HEK293 (cell line): ENCODE results near the gene EFNA2.

ENCODE experiments used
- CTCF ChIA-PET: fragments of 350-600 bp; formaldehyde crosslinking; extraction: SDS; loops from one replicate; lab custom pipeline; 2021; ENCODE audit warnings: antibody characterized with exemption; lab: Yijun Ruan, JAX
- POLR2A ChIA-PET: fragments of 300-600 bp; formaldehyde crosslinking; extraction: SDS; loops from one replicate; lab custom pipeline; 2020; ENCODE audit warnings: antibody characterized with exemption, inconsistent platforms; lab: Yijun Ruan, JAX
- H3K27ac ChIP-seq: fragments of 200-500 bp; sonication (Bioruptor generic); 2 replicates; pipeline ENCODE4 v1.5.1; 2014; ENCODE audit warnings: low read depth, low read length, control low read depth, inconsistent platforms; ENCODE audit errors: extremely low read depth
- H3K36me3 ChIP-seq, 2 experiments: fragments of 200-500 bp in 1 of 2; sonication (Bioruptor generic) in 1 of 2; 1 replicate in 1 of 2; 2 replicates in 1 of 2; pipeline ENCODE4 v1.5.1; 2014 to 2017; ENCODE audit warnings: inconsistent platforms in 2 of 2, low read length in 2 of 2; ENCODE audit not compliant: control insufficient read depth in 2 of 2, insufficient read depth in 1 of 2
- H3K4me1 ChIP-seq: fragments of 200-500 bp; sonication (Bioruptor generic); 2 replicates; pipeline ENCODE4 v1.5.1; 2014; ENCODE audit warnings: mild to moderate bottlenecking, low read length, inconsistent platforms; ENCODE audit not compliant: control insufficient read depth, insufficient read depth
- H3K4me3 ChIP-seq: 2 replicates; pipeline ENCODE4 v1.5.1; 2011; ENCODE audit warnings: low read depth, mild to moderate bottlenecking, control low read depth, low read length, moderate library complexity
- H3K9me3 ChIP-seq: fragments of 200-500 bp; sonication (Bioruptor generic); 2 replicates; pipeline ENCODE4 v1.5.1; 2014; ENCODE audit warnings: low read depth, low read length, inconsistent platforms; ENCODE audit not compliant: control insufficient read depth, insufficient read depth
- KLF10 ChIP-seq: fragments of 450-650 bp; IDR thresholded peaks from 2 replicates; pipeline ENCODE4 v1.5.1; 2018; ENCODE audit warnings: missing biosample characterization, mild to moderate bottlenecking, missing genetic modification characterization
- PRDM1 ChIP-seq: fragments of 450-650 bp; formaldehyde crosslinking; IDR thresholded peaks from 2 replicates; pipeline ENCODE4; 2016; ENCODE audit warnings: missing biosample characterization, missing genetic modification characterization
- PRDM4 ChIP-seq: fragments of 450-650 bp; formaldehyde crosslinking; IDR thresholded peaks from 2 replicates; pipeline ENCODE4 v1.5.1; 2017; ENCODE audit warnings: missing biosample characterization, missing genetic modification characterization
- RBAK ChIP-seq: fragments of 450-650 bp; formaldehyde crosslinking; IDR thresholded peaks from 2 replicates; pipeline ENCODE4 v1.5.1; 2016; ENCODE audit warnings: missing biosample characterization, missing genetic modification characterization
- SP3 ChIP-seq: fragments of 450-650 bp; formaldehyde crosslinking; IDR thresholded peaks from 2 replicates; pipeline ENCODE4 v1.5.1; 2016; ENCODE audit warnings: missing biosample characterization, missing genetic modification characterization
- WT1 ChIP-seq: fragments of 450-650 bp; formaldehyde crosslinking; IDR thresholded peaks from 2 replicates; pipeline ENCODE4 v1.5.1; 2016; ENCODE audit warnings: missing biosample characterization, missing genetic modification characterization
- YY1 ChIP-seq: fragments of 450-650 bp; formaldehyde crosslinking; IDR thresholded peaks from 2 replicates; pipeline ENCODE4 v1.5.1; 2018; ENCODE audit warnings: missing biosample characterization, missing genetic modification characterization
- ZBTB1 ChIP-seq: fragments of 450-650 bp; formaldehyde crosslinking; IDR thresholded peaks from 2 replicates; pipeline ENCODE4 v1.5.1; 2016; ENCODE audit warnings: missing biosample characterization, missing genetic modification characterization
- ZNF112 ChIP-seq: fragments of 450-650 bp; formaldehyde crosslinking; IDR thresholded peaks from 2 replicates; pipeline ENCODE4 v1.5.0; 2017; ENCODE audit warnings: missing biosample characterization, missing genetic modification characterization
- ZNF114 ChIP-seq: fragments of 450-650 bp; formaldehyde crosslinking; IDR thresholded peaks from 2 replicates; pipeline ENCODE4 v1.5.0; 2017; ENCODE audit warnings: missing biosample characterization, missing genetic modification characterization
- ZNF121 ChIP-seq: fragments of 450-650 bp; formaldehyde crosslinking; IDR thresholded peaks from 2 replicates; pipeline ENCODE4 v1.5.1; 2016; ENCODE audit warnings: missing biosample characterization, missing genetic modification characterization
- ZNF155 ChIP-seq: fragments of 450-650 bp; formaldehyde crosslinking; IDR thresholded peaks from 2 replicates; pipeline ENCODE4 v1.5.1; 2016; ENCODE audit warnings: missing biosample characterization, missing genetic modification characterization
- ZNF2 ChIP-seq: fragments of 450-650 bp; formaldehyde crosslinking; IDR thresholded peaks from 2 replicates; pipeline ENCODE4 v1.5.1; 2016; ENCODE audit warnings: missing biosample characterization, missing genetic modification characterization
- ZNF223 ChIP-seq: fragments of 450-650 bp; formaldehyde crosslinking; IDR thresholded peaks from 2 replicates; pipeline ENCODE4 v1.5.1; 2016; ENCODE audit warnings: missing biosample characterization, missing genetic modification characterization
- ZNF394 ChIP-seq: fragments of 450-650 bp; formaldehyde crosslinking; IDR thresholded peaks from 2 replicates; pipeline ENCODE4 v1.5.1; 2016; ENCODE audit warnings: missing biosample characterization, missing genetic modification characterization, mild to moderate bottlenecking, moderate library complexity, borderline replicate concordance
- ZNF398 ChIP-seq: fragments of 450-650 bp; formaldehyde crosslinking; IDR thresholded peaks from 2 replicates; pipeline ENCODE4 v1.5.1; 2017; ENCODE audit warnings: missing biosample characterization, missing genetic modification characterization
- ZNF404 ChIP-seq: fragments of 450-650 bp; formaldehyde crosslinking; IDR thresholded peaks from 2 replicates; pipeline ENCODE4 v1.5.1; 2017; ENCODE audit warnings: missing biosample characterization, missing genetic modification characterization
- ZNF423 ChIP-seq: fragments of 450-650 bp; formaldehyde crosslinking; IDR thresholded peaks from 2 replicates; pipeline ENCODE4 v1.5.1; 2016; ENCODE audit warnings: missing biosample characterization, missing genetic modification characterization
- ZNF514 ChIP-seq: fragments of 450-650 bp; formaldehyde crosslinking; IDR thresholded peaks from 2 replicates; pipeline ENCODE4 v1.5.1; 2016; ENCODE audit warnings: missing biosample characterization, missing genetic modification characterization
- ZNF560 ChIP-seq: fragments of 450-650 bp; formaldehyde crosslinking; IDR thresholded peaks from 2 replicates; pipeline ENCODE4 v1.5.1; 2017; ENCODE audit warnings: missing biosample characterization, missing genetic modification characterization, borderline replicate concordance
- ZNF600 ChIP-seq: fragments of 450-650 bp; formaldehyde crosslinking; IDR thresholded peaks from 2 replicates; pipeline ENCODE4 v1.5.1; 2016; ENCODE audit warnings: missing biosample characterization, missing genetic modification characterization
- ZNF776 ChIP-seq: fragments of 450-650 bp; formaldehyde crosslinking; IDR thresholded peaks from 2 replicates; pipeline ENCODE4 v1.5.0; 2017; ENCODE audit warnings: missing biosample characterization, missing genetic modification characterization, borderline replicate concordance
- TF ChIP-seq, protein P1 (sequence below): fragments of 450-650 bp; formaldehyde crosslinking; IDR thresholded peaks from 2 replicates; pipeline ENCODE4 v1.5.1; 2017; ENCODE audit warnings: missing biosample characterization, mild to moderate bottlenecking, missing genetic modification characterization, moderate library complexity
- TF ChIP-seq, protein P2 (sequence below): fragments of 450-650 bp; formaldehyde crosslinking; IDR thresholded peaks from 2 replicates; pipeline ENCODE4 v1.5.1; 2016; ENCODE audit warnings: missing biosample characterization, missing genetic modification characterization

The EFNA2 gene

GRCh38 chr19:1255186-1256161 is 30.2 kb upstream of the EFNA2 start (continued):
- TF ChIP-seq, protein P1, sequence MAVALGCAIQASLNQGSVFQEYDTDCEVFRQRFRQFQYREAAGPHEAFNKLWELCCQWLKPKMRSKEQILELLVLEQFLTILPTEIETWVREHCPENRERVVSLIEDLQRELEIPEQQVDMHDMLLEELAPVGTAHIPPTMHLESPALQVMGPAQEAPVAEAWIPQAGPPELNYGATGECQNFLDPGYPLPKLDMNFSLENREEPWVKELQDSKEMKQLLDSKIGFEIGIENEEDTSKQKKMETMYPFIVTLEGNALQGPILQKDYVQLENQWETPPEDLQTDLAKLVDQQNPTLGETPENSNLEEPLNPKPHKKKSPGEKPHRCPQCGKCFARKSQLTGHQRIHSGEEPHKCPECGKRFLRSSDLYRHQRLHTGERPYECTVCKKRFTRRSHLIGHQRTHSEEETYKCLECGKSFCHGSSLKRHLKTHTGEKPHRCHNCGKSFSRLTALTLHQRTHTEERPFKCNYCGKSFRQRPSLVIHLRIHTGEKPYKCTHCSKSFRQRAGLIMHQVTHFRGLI: no peak
- TF ChIP-seq ZNF514 (tag by site-specific recombination) (no peak), WT1 (tag by site-specific recombination) (0 out of 2 replicates have a peak, but pooled peaks have one; percentile 37), ZNF2 (tag by site-specific recombination) (no peak), ZNF114 (tag by site-specific recombination) (no peak), ZNF121 (tag by site-specific recombination) (no peak), ZNF394 (tag by site-specific recombination) (peak; percentile 99), ZNF560 (no peak), YY1 (no peak), ZNF423 (tag by site-specific recombination) (no peak), PRDM1 (no peak), SP3 (tag by site-specific recombination) (no peak)

DNA sequence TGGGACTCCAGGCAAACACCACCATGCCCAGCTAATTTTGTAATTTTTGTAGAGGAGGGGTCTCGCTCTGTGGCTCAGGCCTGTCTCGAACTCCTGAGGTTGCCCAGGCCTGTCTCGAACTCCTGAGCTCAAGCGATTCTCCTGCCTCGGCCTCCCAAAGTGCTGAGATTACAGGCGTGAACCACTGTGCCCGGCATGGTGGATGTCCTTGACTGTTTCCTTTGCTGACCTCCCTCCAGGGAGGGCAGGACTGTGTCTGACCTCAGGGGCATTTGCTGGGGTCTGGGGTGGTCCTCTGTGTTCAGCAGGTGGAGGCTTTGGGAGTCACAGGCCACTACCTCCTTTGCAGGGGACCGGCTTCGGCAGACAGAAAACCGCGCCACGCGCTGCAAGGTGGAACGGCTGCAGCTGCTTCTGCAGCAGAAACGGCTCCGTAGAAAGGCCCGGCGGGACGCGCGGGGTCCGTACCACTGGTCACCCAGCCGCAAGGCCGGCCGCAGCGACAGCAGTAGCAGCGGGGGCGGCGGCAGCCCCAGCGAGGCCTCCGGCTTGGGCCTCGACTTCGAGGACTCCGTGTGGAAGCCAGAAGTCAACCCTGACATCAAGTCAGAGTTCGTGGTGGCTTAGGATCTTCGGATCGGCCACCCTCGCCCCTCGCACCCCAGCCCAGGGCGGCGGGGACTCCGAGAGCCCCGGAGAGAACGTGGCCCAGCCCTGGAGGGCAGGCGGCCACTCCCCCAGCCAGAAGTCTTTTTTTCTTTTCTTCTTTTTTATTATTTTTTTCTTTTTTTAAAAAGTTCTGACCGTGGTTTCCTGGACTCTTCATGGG is 28.8 kb upstream of the EFNA2 start:
- CTCF ChIA-PET: interaction anchor here (1.2 to 1.4 kb wide), 3 partner anchors 10 to 13 kb away, joined by 5 to 9 read pairs (median 6); no protein-coding TSS in a partner anchor
- POLR2A ChIA-PET: interaction anchor here (0.6 to 10.8 kb wide), 4 partner anchors 10 to 241 kb away, joined by 3 to 407 read pairs (median 4); partner anchors contain the start of gene CIRBP
- TF ChIP-seq WT1 (tag by site-specific recombination) (peak; percentile 23), PRDM4 (tag by site-specific recombination) (no peak), ZNF223 (no peak), ZNF398 (tag by site-specific recombination) (no peak), ZBTB1 (tag by site-specific recombination) (no peak), ZNF600 (tag by site-specific recombination) (peak; percentile 64), ZNF155 (no peak), ZNF112 (tag by site-specific recombination) (no peak), ZNF776 (no peak), ZNF404 (no peak), RBAK (no peak), KLF10 (tag by site-specific recombination) (no peak)
- TF ChIP-seq, protein P2, sequence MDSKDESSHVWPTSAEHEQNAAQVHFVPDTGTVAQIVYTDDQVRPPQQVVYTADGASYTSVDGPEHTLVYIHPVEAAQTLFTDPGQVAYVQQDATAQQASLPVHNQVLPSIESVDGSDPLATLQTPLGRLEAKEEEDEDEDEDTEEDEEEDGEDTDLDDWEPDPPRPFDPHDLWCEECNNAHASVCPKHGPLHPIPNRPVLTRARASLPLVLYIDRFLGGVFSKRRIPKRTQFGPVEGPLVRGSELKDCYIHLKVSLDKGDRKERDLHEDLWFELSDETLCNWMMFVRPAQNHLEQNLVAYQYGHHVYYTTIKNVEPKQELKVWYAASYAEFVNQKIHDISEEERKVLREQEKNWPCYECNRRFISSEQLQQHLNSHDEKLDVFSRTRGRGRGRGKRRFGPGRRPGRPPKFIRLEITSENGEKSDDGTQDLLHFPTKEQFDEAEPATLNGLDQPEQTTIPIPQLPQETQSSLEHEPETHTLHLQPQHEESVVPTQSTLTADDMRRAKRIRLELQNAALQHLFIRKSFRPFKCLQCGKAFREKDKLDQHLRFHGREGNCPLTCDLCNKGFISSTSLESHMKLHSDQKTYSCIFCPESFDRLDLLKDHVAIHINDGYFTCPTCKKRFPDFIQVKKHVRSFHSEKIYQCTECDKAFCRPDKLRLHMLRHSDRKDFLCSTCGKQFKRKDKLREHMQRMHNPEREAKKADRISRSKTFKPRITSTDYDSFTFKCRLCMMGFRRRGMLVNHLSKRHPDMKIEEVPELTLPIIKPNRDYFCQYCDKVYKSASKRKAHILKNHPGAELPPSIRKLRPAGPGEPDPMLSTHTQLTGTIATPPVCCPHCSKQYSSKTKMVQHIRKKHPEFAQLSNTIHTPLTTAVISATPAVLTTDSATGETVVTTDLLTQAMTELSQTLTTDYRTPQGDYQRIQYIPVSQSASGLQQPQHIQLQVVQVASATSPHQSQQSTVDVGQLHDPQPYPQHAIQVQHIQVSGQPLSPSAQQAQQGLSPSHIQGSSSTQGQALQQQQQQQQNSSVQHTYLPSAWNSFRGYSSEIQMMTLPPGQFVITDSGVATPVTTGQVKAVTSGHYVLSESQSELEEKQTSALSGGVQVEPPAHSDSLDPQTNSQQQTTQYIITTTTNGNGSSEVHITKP (tag by site-specific recombination): no peak

More for the DNA sequence above, 28.8 kb upstream of the EFNA2 start:
- Histone ChIP-seq H3K4me1 (peaks cover 24% of the 10 kb centered on the region), H3K4me3 (no peak overlapping the region), H3K9me3 (no peaks in the 10 kb centered on the region), H3K27ac (peak overlapping the region; percentile 57; the same call in 1 of the 2 replicates), H3K36me3 (peaks cover 21 to 50% of the 10 kb centered on the region in 2 experiments)
